ACC112 (cell line): ENCODE results near the gene RNF169.

Experiments used
- H2AFZ ChIP-seq: fragments of 200-600 bp; sonication (generic); one replicate; pipeline ENCODE4 v1.6.0; 2017; ENCODE audit warnings: antibody characterized with exemption, low read length; ENCODE audit not compliant: unreplicated experiment
- H3K27ac ChIP-seq: fragments of 200-600 bp; sonication (generic); 2 replicates; pipeline ENCODE4 v1.5.1; 2014; ENCODE audit warnings: low read depth, mild to moderate bottlenecking, antibody characterized with exemption, low read length, moderate library complexity
- H3K27me3 ChIP-seq: fragments of 200-600 bp; sonication (generic); 2 replicates; pipeline ENCODE4 v1.6.1; 2014; ENCODE audit warnings: mild to moderate bottlenecking, antibody characterized with exemption, low read length, moderate library complexity, mixed read lengths; ENCODE audit not compliant: insufficient read depth
- H3K36me3 ChIP-seq: fragments of 200-600 bp; sonication (generic); 2 replicates; pipeline ENCODE4 v1.6.1; 2016; ENCODE audit warnings: mild to moderate bottlenecking, antibody characterized with exemption, low read length, moderate library complexity, mixed read lengths; ENCODE audit not compliant: insufficient read depth
- H3K4me1 ChIP-seq: fragments of 200-600 bp; sonication (generic); one replicate; pipeline ENCODE4 v1.6.1; 2016; ENCODE audit warnings: low read length, mixed read lengths; ENCODE audit not compliant: insufficient read depth, unreplicated experiment, control insufficient read depth
- H3K4me3 ChIP-seq: fragments of 200-600 bp; sonication (generic); 2 replicates; pipeline ENCODE4 v1.5.1; 2014; ENCODE audit warnings: mild to moderate bottlenecking, low read depth, low read length
- H3K79me2 ChIP-seq: fragments of 200-600 bp; sonication (generic); one replicate; pipeline ENCODE4 v1.6.0; 2016; ENCODE audit warnings: low read length; ENCODE audit not compliant: control insufficient read depth, unreplicated experiment, insufficient read depth

Gene RNF169

GRCh38 chr11:74863410-74863809, 114.8 kb downstream of the RNF169 start:
- Histone ChIP-seq H3K4me1 (no peaks in the 10 kb centered on the region), H3K79me2 (no peaks in the 10 kb centered on the region), H3K27ac (no peak overlapping the region), H3K27me3 (no peaks in the 10 kb centered on the region), H3K36me3 (peaks cover 78% of the 10 kb centered on the region), H3K4me3 (no peak overlapping the region), H2AFZ (no peak overlapping the region)

GRCh38 chr11:74866557-74866956, 117.9 kb downstream of the RNF169 start:
- Histone ChIP-seq H3K27me3 (no peaks in the 10 kb centered on the region), H3K4me1 (no peaks in the 10 kb centered on the region), H2AFZ (no peak overlapping the region), H3K4me3 (no peak overlapping the region), H3K36me3 (peaks cover 69% of the 10 kb centered on the region), H3K27ac (no peak overlapping the region), H3K79me2 (no peaks in the 10 kb centered on the region)

- H3K27ac ChIP-seq = no peak overlapping the region
- no peaks in the 10 kb centered on the region for H3K79me2 ChIP-seq
- H3K27me3 ChIP-seq = no peaks in the 10 kb centered on the region
- H3K4me3 ChIP-seq = no peak overlapping the region
- no peak overlapping the region for H2AFZ ChIP-seq
- peaks cover 56% of the 10 kb centered on the region for H3K36me3 ChIP-seq
- no peaks in the 10 kb centered on the region for H3K4me1 ChIP-seq
Observed at GRCh38 chr11:74870485-74870884, 121.8 kb downstream of the RNF169 start.

DNA sequence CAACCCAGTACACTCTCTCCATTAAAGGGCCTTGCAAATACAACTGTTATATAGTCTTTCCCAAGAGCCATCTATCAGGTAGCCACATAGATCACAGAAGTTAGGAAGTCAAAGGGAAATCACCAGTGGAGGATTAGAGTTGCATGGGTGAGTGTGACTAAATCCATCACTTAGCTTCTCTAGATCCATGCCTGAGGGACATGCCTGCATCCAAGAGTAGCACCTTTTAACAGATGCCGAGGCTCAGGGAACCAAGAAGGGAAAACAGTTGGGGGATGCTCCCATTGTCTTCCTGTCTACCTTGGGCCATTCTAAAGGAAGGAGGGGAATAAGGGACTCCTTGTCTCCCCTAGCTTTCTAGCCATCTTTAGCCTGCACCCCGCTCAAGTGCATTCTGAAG, 122.4 kb downstream of the RNF169 start:
- Histone ChIP-seq H3K36me3 (peaks cover 51% of the 10 kb centered on the region), H3K4me3 (no peak overlapping the region), H3K4me1 (no peaks in the 10 kb centered on the region), H2AFZ (no peak overlapping the region), H3K27ac (no peak overlapping the region), H3K27me3 (no peaks in the 10 kb centered on the region), H3K79me2 (no peaks in the 10 kb centered on the region)

DNA sequence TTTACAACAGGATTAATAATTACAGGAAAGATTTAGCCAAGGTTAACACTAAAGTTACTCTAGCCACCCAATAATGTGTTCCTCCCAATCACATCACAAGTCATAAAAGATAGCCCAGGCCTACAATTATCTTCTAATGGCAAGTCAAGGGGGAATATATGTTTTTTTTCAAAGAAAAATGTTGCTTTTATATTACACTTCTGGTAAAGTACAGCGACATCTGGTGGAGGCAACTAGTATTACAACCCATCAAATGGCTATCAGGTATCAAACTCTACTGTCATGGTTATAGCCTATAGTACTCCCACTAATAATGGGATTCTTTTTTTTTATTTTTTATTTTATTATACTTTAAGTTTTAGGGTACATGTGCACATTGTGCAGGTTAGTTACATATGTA, 128.5 kb downstream of the RNF169 start:
- no peaks in the 10 kb centered on the region for H3K79me2 ChIP-seq
- no peaks in the 10 kb centered on the region for H3K4me1 ChIP-seq
- H3K36me3 ChIP-seq = peaks cover 25% of the 10 kb centered on the region
- H3K27me3 ChIP-seq = no peaks in the 10 kb centered on the region
- H3K27ac ChIP-seq = no peak overlapping the region
- no peak overlapping the region for H2AFZ ChIP-seq
- H3K4me3 ChIP-seq = no peak overlapping the region
